GM19397 (cell line): ENCODE data around the gene TPSAB1.
"Not testable (repeated sequence)": the region's sequence is repeated elsewhere in the genome, so short reads cannot be mapped to it uniquely, and the experiment has no call there.

Experiments
- ATAC-seq: cut with Tn5 transposase; IDR thresholded peaks from one replicate; pipeline ENCODE4 v1.9.1; 2021; ENCODE audit warnings: mild to moderate bottlenecking, moderate library complexity; ENCODE audit not compliant: unreplicated experiment

Gene TPSAB1

DNA sequence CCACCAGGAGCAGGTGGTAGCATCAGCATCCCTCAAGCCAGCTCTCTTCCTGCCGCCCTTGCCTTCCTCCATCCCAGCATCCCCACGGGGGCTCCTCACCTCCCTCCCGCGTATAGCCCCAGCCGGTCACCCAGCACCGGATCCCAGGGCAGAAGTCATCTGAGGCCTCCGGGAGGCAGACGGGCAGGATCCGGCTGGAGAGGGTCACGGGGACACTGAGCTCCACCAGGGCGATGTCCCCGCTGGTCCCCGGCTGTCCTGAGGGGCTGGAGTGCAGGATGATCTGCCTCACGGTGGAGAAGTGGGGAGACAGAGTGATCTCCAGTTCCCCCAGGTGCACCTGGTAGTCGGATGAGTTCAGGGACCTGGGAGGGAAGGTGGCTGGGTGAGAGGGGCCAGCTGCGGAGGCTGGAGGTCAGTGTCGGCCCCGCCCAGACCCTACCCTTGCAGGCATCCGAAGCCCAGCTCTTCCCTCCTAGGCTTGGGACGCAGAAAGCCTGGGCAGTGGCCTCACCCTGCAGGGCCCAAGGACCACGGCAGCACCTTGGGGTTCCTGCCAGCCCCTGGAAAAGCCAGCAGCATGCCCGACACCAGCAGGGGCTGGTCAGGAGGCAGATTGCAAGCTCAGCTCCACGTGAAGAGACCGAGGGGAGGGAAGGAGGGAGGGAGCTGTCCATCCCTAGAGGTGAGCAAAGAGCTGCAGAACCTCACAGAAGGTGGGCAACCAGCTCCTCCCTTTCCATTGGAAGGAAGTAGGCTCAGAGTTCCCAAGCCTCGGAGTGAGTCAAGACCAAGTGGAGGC lies 17.8 kb upstream of the TPSAB1 start:
- ATAC-seq, result no peak

DNA sequence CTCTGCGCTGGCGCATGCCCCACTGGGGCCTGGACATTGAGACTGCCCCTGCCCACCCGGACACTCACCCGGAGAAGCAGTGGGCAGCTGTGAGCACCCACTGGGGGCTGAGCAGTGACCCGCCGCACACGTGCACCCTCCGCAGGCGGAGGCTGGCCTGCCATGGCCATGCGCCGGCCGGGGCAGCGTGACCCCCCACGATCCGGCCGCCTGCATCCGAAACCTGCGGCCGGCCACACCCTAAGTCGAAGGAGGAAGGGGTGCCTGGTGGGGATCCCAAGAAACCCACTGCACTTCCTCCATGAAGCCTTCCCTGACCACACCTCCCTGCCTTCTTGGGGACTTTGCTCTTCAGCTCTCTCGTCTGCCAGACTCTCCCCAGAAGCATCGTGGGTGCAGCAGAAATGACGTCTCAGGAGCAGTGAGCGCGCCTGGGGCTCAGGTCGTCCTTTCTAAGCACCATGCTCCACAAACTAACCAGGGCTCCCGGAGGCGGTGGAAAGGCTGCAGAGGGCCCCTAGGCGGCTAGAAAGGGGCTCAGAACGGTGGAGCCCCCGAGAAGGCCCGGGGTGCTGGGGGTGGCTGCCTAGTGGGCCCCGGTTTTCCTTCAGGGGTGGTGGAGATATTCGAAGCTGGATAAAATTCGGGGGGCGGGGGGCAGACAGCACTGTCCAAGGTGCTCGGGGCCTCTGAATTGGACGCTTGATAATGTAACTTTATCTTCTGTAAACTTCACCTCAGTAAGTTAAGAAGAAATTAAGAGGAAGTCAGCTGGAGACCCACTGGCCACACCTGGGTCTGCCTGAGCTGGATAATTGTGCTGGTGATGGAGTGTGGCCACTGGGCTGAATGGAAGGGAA lies 16.9 kb upstream of the TPSAB1 start:
- ATAC-seq, result no peak

- no peak for ATAC-seq
Measured at GRCh38 chr16:1224558-1224957, 15.9 kb upstream of the TPSAB1 start.

GRCh38 chr16:1225051-1225451 lies 15.5 kb upstream of the TPSAB1 start, which contains the start of gene TPSG1:
TPSG1 (minus strand) TSS chr16:1225268; CDS start chr16:1225252, 16 bp downstream.
- no peak for ATAC-seq

DNA sequence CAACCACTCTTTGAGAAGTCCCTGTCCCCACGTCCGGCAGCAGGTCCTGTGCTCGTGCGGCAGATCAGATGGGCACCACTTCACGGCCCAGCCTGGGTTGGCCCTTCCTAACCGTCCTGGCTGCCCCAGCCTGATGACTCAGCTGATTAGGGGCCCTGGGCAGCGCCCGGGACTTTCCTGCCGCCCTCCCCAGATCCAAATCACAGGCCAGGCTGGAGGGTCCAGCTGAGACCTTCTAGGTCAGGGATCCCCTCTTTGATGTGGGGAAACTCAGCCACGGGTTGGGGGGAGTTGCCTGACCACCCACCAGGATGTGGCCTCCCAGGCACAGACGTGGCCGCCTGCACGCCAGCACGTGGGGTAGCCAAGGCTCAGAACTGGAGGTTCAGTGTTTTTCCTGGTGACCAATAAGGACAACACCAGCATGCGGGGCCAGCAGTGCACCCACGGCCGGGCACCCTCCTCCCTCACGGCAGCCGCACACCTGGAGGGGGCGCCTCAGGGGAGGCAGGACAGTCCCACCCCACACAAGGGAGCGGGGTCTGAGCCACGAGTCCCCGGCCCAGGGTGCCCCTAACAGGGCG lies 14.7 kb upstream of the TPSAB1 start:
- not testable (repeated sequence) for ATAC-seq

DNA sequence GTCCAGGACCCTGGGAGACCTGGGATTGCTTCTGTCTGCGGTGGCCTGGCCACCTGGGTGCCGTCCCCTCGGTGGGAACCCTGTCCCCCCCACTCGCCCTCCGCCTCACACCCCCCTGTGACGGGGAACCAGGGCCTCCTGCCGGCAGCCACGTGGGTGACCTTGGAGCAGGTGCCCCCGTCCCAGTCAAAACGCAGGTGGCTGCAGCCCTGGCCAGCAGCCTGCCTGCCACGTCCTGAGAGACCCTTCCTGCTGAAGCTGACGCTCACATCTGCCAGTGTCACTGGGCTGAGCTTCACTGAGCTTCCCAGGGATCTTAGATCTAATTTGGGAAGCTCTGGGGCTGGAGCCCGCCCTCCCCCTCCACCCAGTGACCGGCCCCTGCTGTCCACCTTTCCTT lies 13.8 kb upstream of the TPSAB1 start:
- not testable (repeated sequence) for ATAC-seq

GRCh38 chr16:1228227-1228626 lies 12.3 kb upstream of the TPSAB1 start:
- not testable (repeated sequence) for ATAC-seq

DNA sequence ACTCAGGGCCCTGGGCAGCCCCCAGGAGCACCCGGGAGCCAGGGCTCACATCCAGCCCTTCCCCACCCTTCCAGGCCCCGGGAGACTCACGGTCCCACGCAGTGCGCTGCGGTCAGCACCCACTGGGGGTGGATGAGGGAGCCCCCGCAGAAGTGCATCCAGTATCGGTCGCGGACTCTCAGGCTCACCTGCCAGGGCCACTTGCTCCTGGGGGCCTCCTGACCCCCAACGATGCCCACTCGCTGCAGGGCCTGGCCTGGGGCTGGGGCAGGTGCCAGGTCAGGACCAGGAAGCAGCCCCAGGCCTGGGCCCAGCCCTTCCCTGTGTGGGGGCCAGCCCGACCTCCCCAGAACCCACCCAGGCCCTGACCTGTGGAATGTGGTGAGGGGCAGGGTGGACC lies 11.0 kb upstream of the TPSAB1 start:
- not testable (repeated sequence) for ATAC-seq

DNA sequence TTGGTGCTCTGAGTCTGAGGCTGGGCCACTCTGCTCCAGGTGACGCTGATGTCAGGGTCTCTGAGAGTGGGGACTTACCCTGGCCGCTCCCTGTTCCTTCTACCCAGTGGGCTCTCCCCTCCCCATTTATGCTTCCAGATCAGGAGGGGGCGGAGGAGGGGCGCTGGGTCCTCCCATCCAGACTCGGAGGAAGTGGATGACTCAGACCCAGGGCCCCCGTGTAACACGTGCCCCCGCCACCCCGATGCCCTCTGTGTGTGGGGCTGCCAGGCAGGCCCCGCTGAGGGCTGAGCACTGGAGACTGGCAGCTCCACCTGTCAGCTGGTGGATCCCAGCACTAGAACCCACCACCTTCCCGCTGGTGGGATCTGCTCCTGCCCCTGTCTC lies 10.4 kb upstream of the TPSAB1 start, which contains the start of gene TPSB2:
TPSB2 (minus strand) TSS at position 101 of the 387 bp plus-strand sequence. CDS start 233 bp downstream, outside the sequence.
- ATAC-seq, result not testable (repeated sequence)

DNA sequence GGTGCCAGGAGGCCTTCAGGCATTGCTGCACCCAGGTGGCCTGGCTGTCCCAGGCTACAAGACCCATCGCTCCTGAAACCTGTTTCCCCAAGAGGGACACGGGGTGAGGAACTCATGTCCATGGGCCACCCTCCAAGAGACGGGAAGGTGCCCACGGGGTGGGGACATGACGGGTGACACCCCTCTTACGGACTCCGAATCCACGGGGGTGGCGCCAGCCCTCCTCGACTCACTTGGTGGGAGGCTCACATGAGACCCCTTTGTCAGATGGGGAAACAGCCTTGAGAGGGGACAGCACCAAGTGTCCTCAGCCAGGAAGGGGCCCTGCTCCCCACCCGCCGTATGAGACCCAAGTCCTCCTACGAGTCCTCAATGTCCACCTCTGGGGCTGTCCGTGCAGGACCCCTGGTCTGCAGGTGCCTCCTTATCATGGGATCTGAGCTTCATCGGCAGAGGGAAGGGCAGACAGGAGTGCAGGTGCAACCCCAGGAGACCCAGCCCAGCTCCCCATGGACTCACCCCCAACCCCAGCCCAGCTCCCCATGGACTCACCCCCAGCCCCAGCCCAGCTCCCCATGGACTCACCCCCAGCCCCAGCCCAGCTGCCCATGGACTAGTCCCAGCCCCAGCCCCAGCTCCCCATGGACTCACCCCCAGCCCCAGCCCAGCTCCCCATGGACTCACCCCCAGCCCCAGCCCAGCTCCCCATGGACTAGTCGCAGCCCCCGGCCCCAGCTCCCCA lies 9.9 kb upstream of the TPSAB1 start:
- not testable (repeated sequence) for ATAC-seq

DNA sequence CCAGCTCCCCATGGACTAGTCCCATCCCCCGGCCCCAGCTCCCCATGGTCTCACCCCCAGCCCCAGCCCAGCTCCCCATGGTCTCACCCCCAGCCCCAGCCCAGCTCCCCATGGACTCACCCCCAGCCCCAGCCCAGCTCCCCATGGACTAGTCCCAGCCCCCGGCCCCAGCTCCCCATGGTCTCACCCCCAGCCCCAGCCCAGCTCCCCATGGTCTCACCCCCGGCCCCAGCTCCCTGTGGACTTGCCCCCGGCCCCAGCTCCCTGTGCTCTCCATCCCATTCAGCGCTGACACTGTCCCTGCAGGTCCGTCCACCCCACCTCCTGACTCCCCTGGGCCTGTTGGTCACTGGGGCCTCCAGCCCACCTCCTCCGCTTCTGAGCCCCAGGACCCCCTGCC lies 9.2 kb upstream of the TPSAB1 start:
- ATAC-seq, result not testable (repeated sequence)

- ATAC-seq, result not testable (repeated sequence)
Measured at GRCh38 chr16:1232049-1232748, 8.3 kb upstream of the TPSAB1 start.

DNA sequence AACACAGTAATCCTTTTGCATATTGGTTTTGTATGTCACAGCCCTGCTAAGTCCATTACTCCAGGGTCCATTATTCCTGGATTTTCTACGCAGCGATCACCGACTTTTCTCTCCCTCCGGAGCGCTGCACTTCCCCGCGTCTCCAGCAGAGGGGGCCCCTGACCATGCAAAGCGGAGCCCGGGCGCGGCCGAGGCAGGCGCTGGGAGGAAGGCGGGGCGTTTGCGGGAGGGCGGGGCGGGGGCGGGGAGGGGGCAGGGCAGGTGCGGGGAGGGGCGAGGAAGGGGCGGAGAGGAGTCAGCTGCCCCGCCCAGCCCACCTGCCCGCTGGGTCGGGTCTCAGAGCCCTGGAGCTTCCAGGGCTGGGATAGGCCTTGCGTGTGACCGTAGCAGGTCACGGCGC lies 3.8 kb upstream of the TPSAB1 start:
- not testable (repeated sequence) for ATAC-seq

- no peak for ATAC-seq
Measured at GRCh38 chr16:1237990-1238389, 2.5 kb upstream of the TPSAB1 start.

DNA sequence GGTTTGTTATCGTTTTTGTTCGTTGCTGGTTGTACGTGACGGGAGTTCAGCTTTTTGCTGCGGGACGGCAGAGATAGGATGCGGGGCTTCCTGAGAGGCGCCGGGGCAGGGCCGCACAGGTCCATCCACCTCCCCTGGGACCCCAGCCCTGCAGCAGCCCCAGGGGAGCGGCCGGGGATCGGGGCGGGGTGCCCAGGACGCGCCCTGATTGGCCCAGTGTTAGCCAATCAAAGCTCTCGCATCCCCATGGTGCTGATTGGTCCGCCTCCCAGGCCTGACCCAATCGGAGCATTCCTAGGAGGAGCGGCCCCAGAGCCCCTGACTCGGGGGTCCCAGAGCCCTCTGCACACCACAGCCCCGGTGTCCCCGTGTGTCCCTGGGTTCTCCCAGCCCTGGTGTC lies 1.6 kb upstream of the TPSAB1 start:
- ATAC-seq, result not testable (repeated sequence)

- not testable (repeated sequence) for ATAC-seq
Measured at GRCh38 chr16:1239575-1239974, 930 bp upstream of the TPSAB1 start.

GRCh38 chr16:1241081-1241480 lies 576 bp downstream of the TPSAB1 start:
- ATAC-seq, result not testable (repeated sequence)

GRCh38 chr16:1243363-1243762 lies 2.9 kb downstream of the TPSAB1 start:
- not testable (repeated sequence) for ATAC-seq

DNA sequence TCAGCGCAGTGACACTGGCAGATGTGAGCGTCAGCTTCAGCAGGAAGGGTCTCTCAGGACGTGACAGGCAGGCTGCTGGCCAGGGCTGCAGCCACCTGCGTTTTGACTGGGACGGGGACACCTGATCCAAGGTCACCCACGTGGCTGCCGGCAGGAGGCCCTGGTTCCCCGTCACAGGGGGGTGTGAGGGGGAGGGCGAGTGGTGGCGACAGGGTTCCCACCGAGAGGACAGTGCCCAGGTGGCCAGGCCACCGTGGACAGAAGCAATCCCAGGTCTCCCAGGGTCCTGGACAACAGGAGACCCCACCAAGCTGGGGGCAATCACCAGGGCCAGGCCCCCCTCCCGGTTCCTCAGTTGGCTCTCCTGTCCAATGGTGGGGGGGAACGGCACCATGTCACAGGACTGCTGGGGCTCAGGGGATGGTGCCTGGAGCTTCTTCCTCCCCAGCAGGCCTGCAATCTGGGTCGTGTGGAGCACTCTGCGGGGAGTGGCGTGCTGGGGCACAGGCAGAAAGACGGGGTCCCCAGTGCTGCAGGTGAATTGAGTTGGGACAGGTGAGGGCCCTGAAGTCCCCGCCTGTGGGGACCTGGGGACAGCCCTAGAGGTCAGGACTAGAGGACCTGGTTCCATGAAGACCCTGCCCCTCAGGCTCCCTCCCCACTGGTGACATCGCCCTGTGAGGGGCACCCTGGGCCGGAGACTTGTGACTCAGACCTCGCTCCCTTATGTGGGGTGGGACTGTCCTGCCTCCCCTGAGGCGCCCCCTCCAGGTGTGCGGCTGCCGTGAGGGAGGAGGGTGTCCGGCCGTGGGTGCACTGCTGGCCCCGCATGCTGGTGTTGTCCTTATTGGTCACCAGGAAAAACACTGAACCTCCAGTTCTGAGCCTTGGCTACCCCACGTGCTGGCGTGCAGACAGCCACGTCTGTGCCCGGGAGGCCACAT lies 3.7 kb downstream of the TPSAB1 start:
- not testable (repeated sequence) for ATAC-seq
